ENCODE results near the gene POLR1C.

DNA sequence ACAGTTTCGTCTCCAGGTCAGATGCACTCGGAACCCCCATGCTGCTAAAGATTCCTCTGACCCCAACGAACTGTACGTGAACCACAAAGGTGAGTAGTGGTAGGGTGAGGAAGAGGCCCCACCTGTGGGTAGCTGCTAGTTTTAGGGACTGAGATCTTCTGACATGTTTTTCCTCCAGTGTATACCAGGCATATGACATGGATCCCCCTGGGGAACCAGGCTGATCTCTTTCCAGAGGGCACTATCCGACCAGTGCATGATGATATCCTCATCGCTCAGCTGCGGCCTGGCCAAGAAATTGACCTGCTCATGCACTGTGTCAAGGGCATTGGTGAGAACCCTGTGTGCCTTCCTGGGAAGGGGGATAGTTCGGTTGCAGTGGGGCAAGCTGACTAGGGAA lies 3.2 kb downstream of the POLR1C start:
- no peak for TF ChIP-seq EZH2phosphoT487 (IDR thresholded peaks at IDR 0.05; ENCODE audit: low read length)
- TF ChIP-seq, protein P1, sequence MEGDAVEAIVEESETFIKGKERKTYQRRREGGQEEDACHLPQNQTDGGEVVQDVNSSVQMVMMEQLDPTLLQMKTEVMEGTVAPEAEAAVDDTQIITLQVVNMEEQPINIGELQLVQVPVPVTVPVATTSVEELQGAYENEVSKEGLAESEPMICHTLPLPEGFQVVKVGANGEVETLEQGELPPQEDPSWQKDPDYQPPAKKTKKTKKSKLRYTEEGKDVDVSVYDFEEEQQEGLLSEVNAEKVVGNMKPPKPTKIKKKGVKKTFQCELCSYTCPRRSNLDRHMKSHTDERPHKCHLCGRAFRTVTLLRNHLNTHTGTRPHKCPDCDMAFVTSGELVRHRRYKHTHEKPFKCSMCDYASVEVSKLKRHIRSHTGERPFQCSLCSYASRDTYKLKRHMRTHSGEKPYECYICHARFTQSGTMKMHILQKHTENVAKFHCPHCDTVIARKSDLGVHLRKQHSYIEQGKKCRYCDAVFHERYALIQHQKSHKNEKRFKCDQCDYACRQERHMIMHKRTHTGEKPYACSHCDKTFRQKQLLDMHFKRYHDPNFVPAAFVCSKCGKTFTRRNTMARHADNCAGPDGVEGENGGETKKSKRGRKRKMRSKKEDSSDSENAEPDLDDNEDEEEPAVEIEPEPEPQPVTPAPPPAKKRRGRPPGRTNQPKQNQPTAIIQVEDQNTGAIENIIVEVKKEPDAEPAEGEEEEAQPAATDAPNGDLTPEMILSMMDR (IDR thresholded peaks at IDR 0.05; ENCODE audit: low read length): no peak
- no peak for TF ChIP-seq EZH2 (optimal IDR thresholded peaks at IDR 0.05; ENCODE audit: low read depth, low read length)
